Sigmoid colon (tissue), 7 donors: Measurements from ENCODE around the gene IL17RD. TPM values are rescaled to one million over a fixed set of nuclear protein-coding genes. Genes with fewer than 3 reads are reported as not detected.

Experiments
- DNase-seq: peaks from one replicate; pipeline ENCODE4 v3.0.0-alpha.2; 2019
- H3K27ac ChIP-seq, 4 donors: fragments of 200-600 bp; sonication (generic); one replicate each; pipeline ENCODE4 v1.5.1; 2016 to 2019; ENCODE audit warnings: mild to moderate bottlenecking in 1 of 4
- H3K27me3 ChIP-seq, 3 donors: fragments of 200-600 bp; sonication (generic); one replicate each; pipeline ENCODE4 v1.5.1; 2019; ENCODE audit warnings: mild to moderate bottlenecking in 1 of 3
- H3K36me3 ChIP-seq, 4 donors: fragments of 200-600 bp; sonication (generic); one replicate each; pipeline ENCODE4 v1.5.1; 2016 to 2019
- H3K4me1 ChIP-seq, 4 donors: fragments of 200-600 bp; sonication (generic); one replicate each; pipeline ENCODE4 v1.5.1; 2017 to 2019
- H3K4me3 ChIP-seq, 4 donors: fragments of 200-600 bp; sonication (generic); one replicate each; pipeline ENCODE4 v1.5.1; 2017 to 2019; ENCODE audit warnings: mild to moderate bottlenecking in 2 of 4, moderate library complexity in 1 of 4
- H3K9me3 ChIP-seq, 4 donors: fragments of 200-600 bp in 3 of 4; sonication (generic) in 3 of 4; one replicate each; pipeline versions ENCODE4 v1.5.1 to v1.6.1; 2013 to 2019
- EP300 ChIP-seq, 4 donors: sonication (generic); formaldehyde crosslinking; IDR thresholded peaks; one replicate each; pipeline ENCODE4 v1.6.1; 2017; ENCODE audit warnings: antibody characterized with exemption in 4 of 4
- POLR2A ChIP-seq, 2 donors: fragments of 450-650 bp; IDR thresholded peaks; one replicate each; pipeline ENCODE4 v1.6.1; 2016; ENCODE audit warnings: antibody characterized with exemption in 2 of 2, mild to moderate bottlenecking in 2 of 2, moderate library complexity in 2 of 2
- POLR2AphosphoS5 ChIP-seq, 4 donors: sonication (generic); formaldehyde crosslinking; IDR thresholded peaks; one replicate each; pipeline ENCODE4 v1.6.1; 2017; ENCODE audit warnings: antibody characterized with exemption in 4 of 4
- WGBS, 2 donors: extraction: QIAGEN DNeasy Blood & Tissue Kit; methylation state at CpG; one replicate each; pipeline ENCODE4 v1.1.7; 2013; 5-methylcytosine and 5-hydroxymethylcytosine counted together
- intact Hi-C: fragments of 100-400 bp; cut with DNase I; formaldehyde crosslinking; loops from one replicate; pipeline ENCODE4 v1.15.1; 2023
- polyA plus RNA-seq, 3 donors: library from polyadenylated mRNA; stranded (reverse); fragments of 200-250 nt; gene quantifications; one replicate each; pipeline ENCODE4 v1.2.3, GENCODE V29; 2013
- total RNA-seq, 4 donors: library from RNA; depleted of rRNA; stranded (reverse); fragments of >200 nt; gene quantifications; one replicate each; pipeline ENCODE4 v1.1.0, GENCODE V29; 2016
- TF ChIP-seq, protein P1 (sequence below), 4 experiments: fragments of 450-650 bp in 3 of 4; fragments of 200-600 bp in 1 of 4; IDR thresholded peaks; one replicate each; pipeline ENCODE4 v1.5.1; 2016 to 2019; ENCODE audit warnings: antibody characterized with exemption in 4 of 4, mild to moderate bottlenecking in 3 of 4, moderate library complexity in 2 of 4
- donor health status: healthy with polysubstance abuse.
- donor health status: Bipolar disorder and iron deficiency.
- donor health status: healthy.

The IL17RD gene
- total and polyA plus RNA-seq, 7 donors, result under 0.01 to 46.8 (median 16.8) TPM

DNA sequence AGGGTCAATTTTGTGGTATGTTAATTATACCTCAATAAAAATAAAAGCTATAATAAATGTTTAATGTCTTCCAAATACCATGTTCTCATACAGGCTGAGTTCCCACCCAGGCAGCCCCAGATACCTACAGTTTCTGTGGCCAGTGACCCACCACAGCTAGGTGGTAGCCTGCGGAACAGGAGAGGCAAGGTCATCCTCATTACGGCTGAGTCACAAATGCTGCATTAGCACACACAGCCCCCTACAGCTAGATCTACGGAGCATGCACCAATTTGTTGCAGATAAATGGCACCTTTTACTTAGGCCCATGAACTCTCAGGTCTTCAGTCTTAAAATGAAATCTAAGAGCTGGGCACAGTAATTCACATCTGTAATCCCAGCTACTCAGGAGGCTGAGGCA lies 99.6 kb downstream of the IL17RD start:
- Histone ChIP-seq H3K9me3 (no peaks in the 10 kb centered on the region), H3K27me3 (no peaks in the 10 kb centered on the region), H3K36me3 (no peaks in the 10 kb centered on the region), H3K27ac (peak overlapping the region in 2 of 4 donors; percentile 4 to 79), H3K4me1 (peaks cover 0 to 83% (median 61%) of the 10 kb centered on the region in 4 donors), H3K4me3 (no peak overlapping the region)
- intact Hi-C loops, result loop anchor here (5.0 kb wide), 1 partner anchor 258 kb away; no protein-coding TSS in a partner anchor
- DNase-seq, result no peak
- 92 to 94% methylated on average over 3 of the region's 3 CpGs for WGBS, 2 donors
- TF ChIP-seq POLR2AphosphoS5 (IDR thresholded peaks at IDR 0.05), result no peak
- TF ChIP-seq POLR2A (IDR thresholded peaks at IDR 0.05), result no peak
- TF ChIP-seq EP300 (IDR thresholded peaks at IDR 0.05), result no peak
- TF ChIP-seq, protein P1, sequence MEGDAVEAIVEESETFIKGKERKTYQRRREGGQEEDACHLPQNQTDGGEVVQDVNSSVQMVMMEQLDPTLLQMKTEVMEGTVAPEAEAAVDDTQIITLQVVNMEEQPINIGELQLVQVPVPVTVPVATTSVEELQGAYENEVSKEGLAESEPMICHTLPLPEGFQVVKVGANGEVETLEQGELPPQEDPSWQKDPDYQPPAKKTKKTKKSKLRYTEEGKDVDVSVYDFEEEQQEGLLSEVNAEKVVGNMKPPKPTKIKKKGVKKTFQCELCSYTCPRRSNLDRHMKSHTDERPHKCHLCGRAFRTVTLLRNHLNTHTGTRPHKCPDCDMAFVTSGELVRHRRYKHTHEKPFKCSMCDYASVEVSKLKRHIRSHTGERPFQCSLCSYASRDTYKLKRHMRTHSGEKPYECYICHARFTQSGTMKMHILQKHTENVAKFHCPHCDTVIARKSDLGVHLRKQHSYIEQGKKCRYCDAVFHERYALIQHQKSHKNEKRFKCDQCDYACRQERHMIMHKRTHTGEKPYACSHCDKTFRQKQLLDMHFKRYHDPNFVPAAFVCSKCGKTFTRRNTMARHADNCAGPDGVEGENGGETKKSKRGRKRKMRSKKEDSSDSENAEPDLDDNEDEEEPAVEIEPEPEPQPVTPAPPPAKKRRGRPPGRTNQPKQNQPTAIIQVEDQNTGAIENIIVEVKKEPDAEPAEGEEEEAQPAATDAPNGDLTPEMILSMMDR (IDR thresholded peaks at IDR 0.05), result no peak

DNA sequence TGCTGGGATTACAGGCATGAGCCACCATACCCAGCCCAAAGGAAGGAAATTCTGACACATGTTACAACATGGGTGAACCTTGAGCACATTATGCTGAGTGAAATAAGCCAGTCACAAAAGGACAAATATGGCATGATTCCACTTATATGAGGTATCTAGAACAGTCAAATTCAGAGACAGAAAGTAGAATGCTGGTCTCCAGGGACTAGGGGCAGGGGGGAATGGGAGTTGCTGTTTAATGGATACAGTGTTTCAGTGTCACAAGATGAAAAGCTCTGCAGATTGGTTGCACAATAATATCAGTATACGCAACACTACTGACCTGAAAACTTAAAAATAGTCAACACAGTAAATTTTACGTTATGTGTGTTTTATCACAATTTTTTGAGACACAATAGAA lies 100.6 kb downstream of the IL17RD start:
- H3K4me3 ChIP-seq, result no peak overlapping the region
- TF ChIP-seq POLR2AphosphoS5 (IDR thresholded peaks at IDR 0.05), result no peak
- TF ChIP-seq, protein P1 (IDR thresholded peaks at IDR 0.05), result no peak
- no peak for TF ChIP-seq EP300 (IDR thresholded peaks at IDR 0.05)
- no peak for TF ChIP-seq POLR2A (IDR thresholded peaks at IDR 0.05)
- no peak overlapping the region for H3K27ac ChIP-seq
- no peaks in the 10 kb centered on the region for H3K27me3 ChIP-seq
- intact Hi-C loops, result no loop called here
- no peaks in the 10 kb centered on the region for H3K36me3 ChIP-seq
- WGBS, 2 donors, result 90 to 98% methylated on average over 2 of the region's 2 CpGs
- no peaks in the 10 kb centered on the region for H3K9me3 ChIP-seq
- H3K4me1 ChIP-seq, result peaks cover 0 to 86% (median 68%) of the 10 kb centered on the region in 4 donors
- DNase-seq, result no peak

DNA sequence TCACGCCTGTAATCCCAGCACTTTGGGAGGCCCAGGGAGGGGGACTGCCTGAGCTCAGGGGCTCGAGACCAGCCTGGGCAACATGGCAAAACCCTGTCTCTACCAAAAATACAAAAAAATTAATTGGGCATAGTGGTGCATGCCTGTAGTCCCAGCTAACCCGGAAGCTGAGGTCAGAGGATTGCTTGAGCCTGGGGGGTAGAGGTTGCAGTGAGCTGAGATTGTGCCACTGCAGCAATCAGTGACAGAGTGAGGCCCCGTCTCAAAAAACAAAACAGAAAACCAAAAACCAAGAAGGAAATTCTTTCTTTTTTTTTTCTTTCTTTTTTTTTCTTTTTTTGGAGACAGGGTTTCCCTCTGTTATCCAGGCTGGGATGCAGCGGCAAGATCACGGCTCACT lies 101.2 kb downstream of the IL17RD start:
- no peaks in the 10 kb centered on the region for H3K27me3 ChIP-seq

DNA sequence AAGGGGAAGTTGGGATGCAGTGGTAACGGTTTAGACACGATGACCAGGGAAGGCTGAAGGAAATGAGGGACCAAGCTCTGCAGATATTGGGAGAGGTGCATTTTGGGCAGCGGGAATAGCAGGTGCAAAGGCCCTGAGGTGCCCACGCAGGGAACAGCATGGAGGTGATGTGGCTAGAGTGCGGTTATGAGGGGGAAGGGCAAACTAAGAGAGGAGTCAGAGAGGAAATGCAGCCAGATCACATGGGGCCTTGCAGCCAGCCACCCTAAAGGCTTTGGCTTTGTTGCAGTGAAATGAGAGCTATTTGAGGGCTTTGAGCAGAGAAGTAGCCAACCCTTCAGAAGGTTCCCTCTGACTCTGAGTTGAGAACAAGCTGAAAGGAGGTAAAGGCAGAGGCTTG lies 102.1 kb downstream of the IL17RD start:
- no peaks in the 10 kb centered on the region for H3K27me3 ChIP-seq
- H3K36me3 ChIP-seq, result no peaks in the 10 kb centered on the region
- H3K4me1 ChIP-seq, result peaks cover 0 to 75% (median 53%) of the 10 kb centered on the region in 4 donors
- no peaks in the 10 kb centered on the region for H3K9me3 ChIP-seq
- WGBS, 2 donors, result 85 to 91% methylated on average over 5 of the region's 5 CpGs
- no peak for DNase-seq
- no peak overlapping the region for H3K4me3 ChIP-seq
- H3K27ac ChIP-seq, result peak overlapping the region in 3 of 4 donors; percentile 84 to 92 (median 86)
- TF ChIP-seq POLR2A (IDR thresholded peaks at IDR 0.05) (no peak), POLR2AphosphoS5 (IDR thresholded peaks at IDR 0.05) (no peak), EP300 (IDR thresholded peaks at IDR 0.05) (no peak)
- TF ChIP-seq, protein P1 (IDR thresholded peaks at IDR 0.05), result no peak
- intact Hi-C loops, result no loop called here

More for the DNA sequence above, 101.2 kb downstream of the IL17RD start:
- intact Hi-C loops, result no loop called here
- no peak for TF ChIP-seq POLR2AphosphoS5 (IDR thresholded peaks at IDR 0.05)
- TF ChIP-seq POLR2A (IDR thresholded peaks at IDR 0.05), result no peak
- TF ChIP-seq EP300 (IDR thresholded peaks at IDR 0.05), result no peak
- TF ChIP-seq, protein P1 (IDR thresholded peaks at IDR 0.05), result no peak
- Histone ChIP-seq H3K4me3 (no peak overlapping the region), H3K36me3 (no peaks in the 10 kb centered on the region), H3K9me3 (no peaks in the 10 kb centered on the region), H3K27ac (peak overlapping the region in 1 of 4 donors; percentile 92), H3K4me1 (peaks cover 0 to 84% (median 63%) of the 10 kb centered on the region in 4 donors)
- DNase-seq, result no peak
- WGBS, 2 donors, result 86 to 90% methylated on average over 6 of the region's 6 CpGs
